Stimulated activated CD4-positive, alpha-beta T cell treated with anti-CD3 and anti-CD28 coated beads, Interleukin-2, amount 100 ng/mL, for 48 hours (primary cell): ENCODE measurements around the gene HECA.
A peak's percentile ranks its signal among the peaks of the same experiment; 100 is the strongest.
"Not testable (repeated sequence)": the region's sequence is repeated elsewhere in the genome, so short reads cannot be mapped to it uniquely, and the experiment has no call there.

Experiments used
- DNase-seq, 2 donors: peaks; one replicate each; pipeline ENCODE4 v3.0.0-alpha.2; 2020

HECA gene

DNA sequence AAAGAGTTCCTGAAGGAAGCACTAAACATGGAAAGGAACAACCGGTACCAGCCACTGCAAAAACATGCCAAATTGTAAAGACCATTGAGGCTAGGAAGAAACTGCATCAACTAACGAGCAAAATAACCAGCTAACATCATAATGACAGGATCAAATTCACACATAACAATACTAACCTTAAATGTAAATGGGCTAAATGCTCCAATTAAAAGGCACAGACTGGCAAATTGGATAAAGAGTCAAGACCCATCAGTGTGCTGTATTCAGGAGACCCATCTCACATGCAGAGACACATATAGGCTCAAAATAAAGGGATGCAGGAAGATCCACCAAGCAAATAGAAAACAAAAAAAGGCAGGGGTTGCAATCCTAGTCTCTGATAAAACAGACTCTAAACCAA is 77.6 kb downstream of the HECA start:
- DNase-seq: not testable (repeated sequence)

DNA sequence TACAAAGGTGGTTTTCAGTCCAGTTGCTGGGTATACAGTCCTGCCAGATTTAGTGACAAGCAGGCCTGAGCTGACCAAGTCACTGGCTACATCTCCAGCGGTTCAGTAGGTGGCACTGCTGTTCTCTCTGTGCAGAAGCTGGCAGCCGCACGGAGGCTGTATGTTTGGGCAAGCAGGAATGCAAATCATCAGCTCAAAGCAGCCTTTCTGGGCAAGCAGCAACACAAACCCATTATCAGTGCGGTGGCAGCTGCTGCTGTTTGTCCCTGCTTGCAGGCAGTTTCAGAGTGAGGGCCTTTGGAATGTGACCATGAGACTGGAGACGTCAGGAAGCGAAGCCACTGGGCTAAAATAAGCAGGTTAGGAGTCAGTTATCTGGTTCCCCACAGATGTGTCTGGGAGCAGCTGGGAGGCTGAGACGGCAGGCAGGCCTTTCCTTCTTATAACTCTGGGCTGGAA is 84.4 kb downstream of the HECA start:
- DNase-seq: peak; percentile 49 to 55

DNA sequence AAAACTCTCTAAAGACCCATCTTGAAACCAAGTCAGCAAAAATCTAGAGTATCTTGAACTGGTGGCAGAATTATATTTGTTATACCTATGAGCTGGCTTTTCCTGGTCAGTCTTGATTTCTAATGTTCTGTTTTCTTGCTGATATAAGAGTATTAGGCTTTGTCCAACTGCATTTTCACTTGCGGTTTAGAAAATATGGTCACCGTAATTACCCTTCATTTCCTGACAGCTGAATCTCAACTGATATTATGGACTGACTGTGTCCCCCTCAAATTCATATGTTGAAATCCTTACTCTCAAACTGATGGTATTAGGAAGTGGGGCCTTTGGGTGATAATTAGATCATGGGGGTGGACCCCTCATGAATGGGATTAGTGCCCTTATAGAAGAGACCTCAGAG is 84.9 kb downstream of the HECA start:
- DNase-seq: no peak

DNA sequence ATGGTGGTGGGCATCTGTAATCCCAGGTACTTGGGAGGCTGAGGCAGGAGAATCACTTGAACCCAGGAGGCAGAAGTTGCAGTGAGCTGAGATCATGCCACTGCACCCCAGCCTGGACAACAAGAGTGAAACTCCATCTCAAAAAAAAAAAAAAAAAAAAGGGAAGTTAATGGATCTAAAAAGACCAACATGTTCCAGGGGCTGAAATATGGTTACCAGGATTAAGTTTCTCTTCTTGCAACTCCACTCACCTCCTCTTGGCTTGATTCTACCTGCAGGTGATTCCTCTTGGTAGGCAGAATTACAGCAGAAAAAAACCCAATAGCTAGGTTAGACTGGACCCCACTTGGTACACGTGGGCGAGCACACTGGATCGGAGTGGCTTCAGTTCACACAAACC is 93.5 kb downstream of the HECA start:
- DNase-seq: not testable (repeated sequence)
